Measurements from ENCODE around the gene EML4. TPM values are rescaled to one million over a fixed set of nuclear protein-coding genes. Genes with fewer than 3 reads are reported as not detected.
"Not testable (repeated sequence)": the region's sequence is repeated elsewhere in the genome, so short reads cannot be mapped to it uniquely, and the experiment has no call there.

EML4 gene
- total RNA-seq, 2 donors from 2014 or later = 68.2 to 76.5 TPM

- no peak for ATAC-seq
- intact Hi-C loops (cut with DNase I, micrococcal nuclease) = no loop called here
- no peak for DNase-seq
These were observed 165.1 kb downstream of the EML4 start for GRCh38 chr2:42334220-42334619.

GRCh38 chr2:42334865-42335264 lies 165.7 kb downstream of the EML4 start:
- ATAC-seq; intact Hi-C loops (cut with DNase I, micrococcal nuclease); DNase-seq: not testable (repeated sequence)

GRCh38 chr2:42335514-42336104 lies 166.5 kb downstream of the EML4 start:
- no peak for ATAC-seq
- intact Hi-C loops (cut with DNase I, micrococcal nuclease) = no loop called here
- no peak for DNase-seq

- ATAC-seq (no peak), DNase-seq (no peak)
- intact Hi-C loops (cut with DNase I, micrococcal nuclease) = no loop called here
These were observed 167.3 kb downstream of the EML4 start for GRCh38 chr2:42336361-42336965.

- DNase-seq (no peak), ATAC-seq (no peak)
- intact Hi-C loops (cut with DNase I, micrococcal nuclease) = no loop called here
These were observed 168.2 kb downstream of the EML4 start for GRCh38 chr2:42337356-42337820.

- intact Hi-C loops (cut with DNase I, micrococcal nuclease) = no loop called here
- ATAC-seq (peak; percentile 3), DNase-seq (no peak)
These were observed 168.9 kb downstream of the EML4 start for GRCh38 chr2:42337846-42338566.

- DNase-seq (no peak), ATAC-seq (no peak)
- intact Hi-C loops (cut with DNase I, micrococcal nuclease) = no loop called here
These were observed 169.5 kb downstream of the EML4 start for GRCh38 chr2:42338567-42339190.

GRCh38 chr2:42339191-42339912 lies 170.2 kb downstream of the EML4 start:
- DNase-seq (no peak), ATAC-seq (peak; percentile 31)
- intact Hi-C loops (cut with DNase I, micrococcal nuclease) = no loop called here

GRCh38 chr2:42340045-42340937 lies 171.1 kb downstream of the EML4 start:
- no peak for DNase-seq

GRCh38 chr2:42340938-42341636 lies 171.9 kb downstream of the EML4 start:
- DNase-seq = no peak
- ATAC-seq = no peak
- intact Hi-C loops (cut with DNase I, micrococcal nuclease) = no loop called here

More at GRCh38 chr2:42340045-42340937, 171.1 kb downstream of the EML4 start:
- intact Hi-C loops (cut with DNase I, micrococcal nuclease) = no loop called here
- ATAC-seq = no peak

- ATAC-seq (no peak), DNase-seq (no peak)
- intact Hi-C loops (cut with DNase I, micrococcal nuclease) = no loop called here
These were observed 173.1 kb downstream of the EML4 start for GRCh38 chr2:42342061-42342794.

GRCh38 chr2:42342795-42343241 lies 173.7 kb downstream of the EML4 start:
- intact Hi-C loops (cut with DNase I, micrococcal nuclease) = no loop called here
- DNase-seq (no peak), ATAC-seq (no peak)

GRCh38 chr2:42345986-42346385 lies 176.8 kb downstream of the EML4 start:
- no peak for ATAC-seq
- DNase-seq = no peak
- intact Hi-C loops (cut with DNase I, micrococcal nuclease) = no loop called here

- ATAC-seq; intact Hi-C loops (cut with DNase I, micrococcal nuclease); DNase-seq: not testable (repeated sequence)
These were observed 177.7 kb downstream of the EML4 start for GRCh38 chr2:42346856-42347255.

GRCh38 chr2:42347518-42347917 lies 178.4 kb downstream of the EML4 start:
- intact Hi-C loops (cut with DNase I, micrococcal nuclease); DNase-seq; ATAC-seq: not testable (repeated sequence)

GRCh38 chr2:42348113-42348805 lies 179.1 kb downstream of the EML4 start:
- DNase-seq = no peak
- intact Hi-C loops (cut with DNase I, micrococcal nuclease) = no loop called here
- no peak for ATAC-seq

Data from left colon (tissue), 2 donors.